ENCODE measurements around the gene ZDHHC21. TPM values are rescaled to one million over a fixed set of nuclear protein-coding genes. Genes with fewer than 3 reads are reported as not detected.

The ZDHHC21 gene
- total RNA-seq, 2 donors from 2014 or later, result 11.4 to 18.7 TPM

DNA sequence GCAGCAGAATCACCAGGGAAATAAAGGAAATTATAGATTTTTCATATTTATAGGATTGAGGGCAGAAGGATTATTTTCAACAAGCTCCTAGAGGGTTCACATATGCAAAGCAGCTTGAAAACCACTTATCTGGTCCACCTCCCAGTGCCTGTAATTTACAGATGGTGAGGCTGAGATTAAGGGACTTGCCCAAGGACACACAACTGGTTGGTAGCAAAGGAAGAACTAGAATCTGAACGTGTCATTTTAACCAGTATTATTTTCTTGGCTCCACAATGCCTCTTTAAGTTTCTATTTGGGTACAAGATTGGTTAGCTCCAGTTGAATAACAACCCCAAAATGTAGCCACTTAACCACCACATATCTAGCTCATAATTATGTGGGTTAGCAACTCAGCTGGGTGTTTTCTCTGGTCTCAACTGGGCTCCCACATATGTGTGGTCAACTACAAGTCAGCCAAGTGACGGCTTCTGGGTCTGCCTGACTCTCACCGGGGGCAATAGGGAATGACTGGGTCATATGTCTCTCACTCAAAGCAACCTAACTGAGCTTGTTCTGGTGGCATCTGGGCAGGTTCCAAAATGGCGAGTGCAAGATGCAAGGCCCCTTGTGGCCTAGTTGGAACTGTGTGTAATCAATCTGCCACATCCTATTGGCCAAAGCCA, 127.7 kb downstream of the ZDHHC21 start:
- TF ChIP-seq CTCF (IDR thresholded peaks at IDR 0.05), result no peak
- no peaks in the 10 kb centered on the region for H3K9me3 ChIP-seq
- no peaks in the 10 kb centered on the region for H3K4me1 ChIP-seq (ENCODE audit: control insufficient read depth in 1 of 2, low read depth in 2 of 2)
- no peak overlapping the region for H3K4me3 ChIP-seq
- DNase-seq (ENCODE audit: low spot score), result no peak
- no peaks in the 10 kb centered on the region for H3K36me3 ChIP-seq
- no peaks in the 10 kb centered on the region for H3K27me3 ChIP-seq (replicated peaks; ENCODE audit: insufficient read depth)
- H3K27ac ChIP-seq, result no peak overlapping the region
- no peak for ATAC-seq (ENCODE audit: insufficient number of reproducible peaks, low FRiP score, low read depth)

DNA sequence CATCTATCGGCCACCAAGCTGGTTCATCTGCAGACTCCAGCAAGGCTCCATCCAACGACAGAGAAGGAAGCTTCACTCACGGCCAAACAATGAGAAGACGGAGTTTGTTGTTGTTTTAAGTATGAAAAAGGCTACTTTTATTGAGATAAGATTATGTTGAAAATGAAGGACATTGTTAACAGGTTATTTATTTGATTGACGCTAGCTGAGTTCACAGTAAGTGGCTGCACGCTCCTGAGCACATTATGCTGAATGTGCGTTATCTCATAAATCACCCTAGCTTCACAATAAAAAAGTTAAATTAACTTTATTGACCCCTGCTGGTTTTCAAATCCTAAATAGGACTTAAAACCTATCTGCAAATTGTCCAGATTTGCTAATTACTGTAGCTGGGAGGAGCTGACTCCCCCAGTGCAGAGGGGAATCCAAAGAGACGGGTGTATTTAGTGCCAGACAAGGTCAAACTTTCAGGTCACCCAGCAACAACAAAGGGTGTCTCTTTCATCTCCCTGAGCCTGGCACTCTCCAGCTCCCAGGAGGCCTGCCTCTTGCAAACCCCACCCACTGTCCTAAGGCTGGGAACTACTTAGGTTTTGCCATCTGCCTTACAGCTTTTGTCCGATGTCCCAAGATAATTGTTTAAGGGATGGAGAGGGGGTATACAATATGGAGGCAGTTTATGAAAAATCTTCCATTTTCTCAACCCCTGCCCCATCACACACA, 129.2 kb downstream of the ZDHHC21 start:
- Histone ChIP-seq H3K4me3 (no peak overlapping the region), H3K9me3 (no peaks in the 10 kb centered on the region), H3K27ac (no peak overlapping the region), H3K4me1 (ENCODE audit: control insufficient read depth in 1 of 2, low read depth in 2 of 2) (no peaks in the 10 kb centered on the region), H3K36me3 (no peaks in the 10 kb centered on the region), H3K27me3 (replicated peaks; ENCODE audit: insufficient read depth) (no peaks in the 10 kb centered on the region)
- TF ChIP-seq CTCF (IDR thresholded peaks at IDR 0.05), result no peak
- DNase-seq (ENCODE audit: low spot score), result no peak
- no peak for ATAC-seq (ENCODE audit: insufficient number of reproducible peaks, low FRiP score, low read depth)

- Histone ChIP-seq H3K27me3 (replicated peaks; ENCODE audit: insufficient read depth) (no peaks in the 10 kb centered on the region), H3K36me3 (no peaks in the 10 kb centered on the region), H3K9me3 (no peaks in the 10 kb centered on the region), H3K27ac (no peak overlapping the region), H3K4me1 (ENCODE audit: control insufficient read depth in 1 of 2, low read depth in 2 of 2) (no peaks in the 10 kb centered on the region), H3K4me3 (no peak overlapping the region)
- DNase-seq (ENCODE audit: low spot score) (no peak), ATAC-seq (ENCODE audit: insufficient number of reproducible peaks, low FRiP score, low read depth) (no peak)
- TF ChIP-seq CTCF (IDR thresholded peaks at IDR 0.05), result no peak
These were observed 131.3 kb downstream of the ZDHHC21 start for GRCh38 chr9:14561929-14562405.

Other genes with a start within 250 kb of the ZDHHC21 start
- gene CER1, start 29.3 kb upstream of the ZDHHC21 start, total RNA-seq, result not detected
- gene FREM1, start 217.0 kb upstream of the ZDHHC21 start, total RNA-seq, result 10 to 100 TPM in 1 of 2 donors, 1 to 10 TPM in 1; 9.9 to 24.8 TPM

Measured in thoracic aorta (tissue), 2 donors.